GM21423 (cell line): ENCODE measurements around the gene ST6GAL1.
A peak's percentile ranks its signal among the peaks of the same experiment; 100 is the strongest.
"Not testable (repeated sequence)": the region's sequence is repeated elsewhere in the genome, so short reads cannot be mapped to it uniquely, and the experiment has no call there.

Experiments used
- ATAC-seq: cut with Tn5 transposase; IDR thresholded peaks from one replicate; pipeline ENCODE4 v1.9.1; 2021; ENCODE audit warnings: mild to moderate bottlenecking, moderate library complexity; ENCODE audit not compliant: unreplicated experiment

ST6GAL1 gene, protein sequence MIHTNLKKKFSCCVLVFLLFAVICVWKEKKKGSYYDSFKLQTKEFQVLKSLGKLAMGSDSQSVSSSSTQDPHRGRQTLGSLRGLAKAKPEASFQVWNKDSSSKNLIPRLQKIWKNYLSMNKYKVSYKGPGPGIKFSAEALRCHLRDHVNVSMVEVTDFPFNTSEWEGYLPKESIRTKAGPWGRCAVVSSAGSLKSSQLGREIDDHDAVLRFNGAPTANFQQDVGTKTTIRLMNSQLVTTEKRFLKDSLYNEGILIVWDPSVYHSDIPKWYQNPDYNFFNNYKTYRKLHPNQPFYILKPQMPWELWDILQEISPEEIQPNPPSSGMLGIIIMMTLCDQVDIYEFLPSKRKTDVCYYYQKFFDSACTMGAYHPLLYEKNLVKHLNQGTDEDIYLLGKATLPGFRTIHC

GRCh38 chr3:186930143-186930640 is at the start of gene ST6GAL1:
Gene ST6GAL1, plus strand, starts transcription at chr3:186930526. Its CDS starts 112,178 bp downstream, at chr3:187042704.
- ATAC-seq = peak; percentile 60

DNA sequence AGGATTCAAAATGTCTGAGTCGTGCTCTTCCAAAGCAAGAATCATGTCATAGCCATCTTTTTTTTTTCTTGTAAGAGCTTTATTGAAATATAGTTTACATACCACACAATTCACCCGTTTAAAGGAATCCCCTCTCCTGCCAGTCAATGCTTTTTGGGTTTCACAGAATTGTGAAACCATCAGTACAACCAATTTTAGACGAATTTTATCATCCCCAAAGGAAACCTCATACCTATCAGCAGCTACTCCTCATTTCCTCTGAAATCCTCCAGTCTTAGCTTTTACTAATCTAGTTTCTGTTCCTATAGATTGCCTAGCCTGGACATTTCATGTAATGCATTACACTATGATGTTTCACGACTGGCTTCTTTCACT is 48.2 kb upstream of the ST6GAL1 start:
- no peak for ATAC-seq

DNA sequence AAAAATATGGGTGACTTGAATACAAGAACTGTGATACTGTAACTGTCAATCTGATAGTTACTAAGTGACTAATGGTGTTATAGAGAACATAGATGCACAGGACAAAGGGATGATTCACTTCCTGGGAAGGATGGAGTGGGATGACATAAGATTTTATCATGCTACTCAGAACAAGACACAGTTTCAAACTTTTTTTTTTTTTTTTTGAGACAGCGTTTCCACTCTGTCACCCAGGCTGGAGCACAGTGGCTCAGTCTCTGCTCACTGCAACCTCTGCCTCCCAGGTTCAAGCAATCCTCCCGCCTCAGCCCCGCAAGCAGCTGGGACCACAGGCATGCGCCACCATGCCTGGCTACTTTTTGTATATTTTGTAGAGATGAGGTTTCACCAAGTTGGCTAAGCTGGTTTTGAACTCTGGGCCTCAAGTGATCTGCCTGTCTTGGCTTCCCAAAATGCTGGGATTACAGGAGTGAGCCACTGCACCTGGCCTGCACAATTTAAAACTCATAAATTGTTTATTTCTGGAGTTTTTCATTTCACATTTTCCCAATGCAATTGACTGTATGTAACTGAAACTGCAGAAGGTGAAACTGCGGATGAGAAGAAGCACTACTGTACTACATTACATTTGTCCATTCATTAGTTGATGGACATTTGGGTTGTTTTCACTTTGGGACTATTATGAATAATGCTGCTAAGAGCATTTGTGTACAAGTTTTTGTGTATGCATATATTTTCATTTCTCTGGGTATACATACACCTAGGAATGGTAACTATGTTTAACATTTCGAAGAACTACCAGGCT is 47.2 kb upstream of the ST6GAL1 start:
- ATAC-seq = no peak

DNA sequence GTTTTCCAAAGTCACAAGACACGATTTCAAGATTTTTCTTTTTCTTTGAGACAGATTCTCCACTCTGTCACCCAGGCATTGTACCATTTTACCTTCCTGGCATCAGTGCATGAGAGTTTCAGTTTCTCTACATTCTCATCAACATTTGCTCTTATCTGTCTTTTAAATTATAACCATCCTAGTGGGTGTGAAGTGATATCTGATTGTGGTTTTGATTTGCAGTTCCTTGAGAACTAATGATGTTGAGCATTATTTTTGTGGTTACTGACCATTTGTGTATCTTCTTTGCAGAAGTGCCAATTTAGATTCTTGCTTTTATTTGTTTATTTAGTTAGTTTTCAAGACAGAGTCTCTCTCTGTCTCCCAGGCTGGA is 46.7 kb upstream of the ST6GAL1 start:
- no peak for ATAC-seq

DNA sequence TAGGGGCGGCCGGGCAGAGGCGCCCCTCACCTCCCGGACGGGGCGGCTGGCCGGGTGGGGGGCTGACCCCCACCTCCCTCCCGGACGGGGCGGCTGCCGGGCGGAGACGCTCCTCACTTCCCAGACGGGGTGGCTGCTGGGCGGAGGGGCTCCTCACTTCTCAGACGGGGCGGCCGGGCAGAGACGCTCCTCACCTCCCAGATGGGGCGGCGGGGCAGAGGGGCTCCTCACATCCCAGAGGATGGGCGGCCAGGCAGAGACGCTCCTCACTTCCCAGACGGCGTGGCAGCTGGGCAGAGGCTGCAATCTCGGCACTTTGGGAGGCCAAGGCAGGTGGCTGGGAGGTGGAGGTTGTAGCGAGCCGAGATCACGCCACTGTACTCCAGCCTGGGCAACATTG is 45.5 kb upstream of the ST6GAL1 start:
- not testable (repeated sequence) for ATAC-seq

GRCh38 chr3:186886202-186886981 is 43.9 kb upstream of the ST6GAL1 start:
- ATAC-seq = no peak

- ATAC-seq = not testable (repeated sequence)
Measured at GRCh38 chr3:186887507-186887938, 42.8 kb upstream of the ST6GAL1 start.

DNA sequence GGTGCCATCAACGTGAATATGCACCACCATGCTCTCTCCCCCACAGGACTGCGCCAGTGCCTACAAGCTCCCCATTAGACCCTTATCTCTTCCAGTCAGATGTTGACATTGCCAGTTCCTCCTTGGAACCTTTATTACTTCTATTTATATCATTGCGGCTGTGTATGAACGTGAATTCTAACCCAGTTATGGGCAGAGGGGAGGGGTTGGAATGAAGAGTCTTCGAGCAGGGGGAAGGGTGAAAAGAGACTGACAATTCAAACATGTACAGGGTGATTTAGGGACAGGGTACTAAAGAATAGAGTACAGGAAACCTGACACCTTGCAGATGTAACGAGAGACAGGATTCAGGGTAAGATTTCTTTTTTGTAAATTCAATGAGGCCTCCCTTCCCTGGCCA is 41.8 kb upstream of the ST6GAL1 start:
- ATAC-seq = no peak

DNA sequence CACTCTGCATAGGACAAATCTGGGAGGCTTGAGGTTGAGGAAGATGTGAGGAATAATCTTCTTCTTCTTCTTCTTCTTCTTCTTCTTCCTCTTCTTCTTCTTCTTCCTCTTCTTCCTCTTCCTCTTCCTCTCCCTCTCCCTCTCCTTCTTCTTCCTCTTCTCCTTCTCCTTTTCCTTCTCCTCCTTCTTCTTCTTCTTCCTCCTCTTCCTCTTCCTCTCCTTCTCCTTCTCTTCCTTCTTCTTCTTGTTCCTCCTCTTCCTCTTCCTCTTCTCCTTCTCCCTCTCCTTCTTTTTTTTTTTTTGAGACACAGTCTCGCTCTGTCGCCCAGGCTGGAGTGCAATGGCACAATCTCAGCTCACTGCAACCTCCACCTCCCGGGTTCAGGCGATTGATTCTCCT is 40.6 kb upstream of the ST6GAL1 start:
- ATAC-seq = not testable (repeated sequence)

GRCh38 chr3:186890911-186891310 is 39.4 kb upstream of the ST6GAL1 start:
- no peak for ATAC-seq

GRCh38 chr3:186893071-186893470 is 37.3 kb upstream of the ST6GAL1 start:
- not testable (repeated sequence) for ATAC-seq

GRCh38 chr3:186895406-186895805 is 34.9 kb upstream of the ST6GAL1 start:
- no peak for ATAC-seq

- no peak for ATAC-seq
Measured at GRCh38 chr3:186896006-186896405, 34.3 kb upstream of the ST6GAL1 start.

DNA sequence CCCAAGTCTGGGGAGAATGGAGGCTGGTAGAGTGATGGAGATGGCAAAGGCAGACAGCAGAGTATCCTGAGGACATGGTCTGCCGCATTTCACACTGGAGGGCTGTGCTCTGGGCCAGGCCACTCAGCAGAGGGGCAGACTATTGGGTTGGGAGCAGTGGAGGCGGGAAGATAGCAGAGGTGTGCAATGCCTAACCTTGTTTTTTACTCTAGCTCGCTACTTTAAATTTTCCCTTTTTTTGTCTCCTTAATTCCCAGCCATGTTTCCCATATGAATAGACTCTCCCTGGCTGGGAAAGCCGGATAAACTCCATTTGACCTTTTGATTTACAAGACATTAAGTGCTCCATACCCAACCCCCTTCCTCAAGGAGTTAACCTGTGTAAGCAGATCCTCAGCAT is 33.5 kb upstream of the ST6GAL1 start:
- ATAC-seq = no peak

DNA sequence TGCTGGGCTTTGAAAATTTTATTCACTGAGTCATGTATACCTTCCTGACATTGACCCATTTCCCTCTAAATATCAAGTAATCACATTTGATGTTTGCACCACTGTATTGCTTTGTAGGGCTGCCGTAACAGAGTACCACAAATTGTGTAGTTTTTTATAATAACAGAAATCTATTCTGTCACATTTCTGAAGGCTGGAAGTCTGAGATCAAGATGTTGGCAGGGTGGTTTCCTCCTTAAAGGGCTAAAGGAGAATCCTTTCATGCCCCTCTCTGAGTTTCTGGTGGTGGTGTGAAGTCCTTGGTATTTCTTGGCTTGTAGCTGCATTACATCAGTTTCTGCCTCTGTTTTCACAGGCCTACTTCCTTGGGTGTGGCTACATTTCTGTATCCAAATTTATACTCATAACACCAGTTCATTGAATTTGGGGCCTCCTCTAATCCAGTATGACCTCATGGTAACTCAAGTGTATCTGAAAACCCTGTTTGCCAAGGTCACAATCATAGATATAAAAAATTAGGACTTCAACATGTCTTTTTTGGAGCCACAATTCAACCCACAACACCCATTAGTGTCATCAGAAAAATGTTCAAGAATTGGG is 29.1 kb upstream of the ST6GAL1 start:
- no peak for ATAC-seq

GRCh38 chr3:186902154-186902553 is 28.2 kb upstream of the ST6GAL1 start:
- ATAC-seq = no peak

DNA sequence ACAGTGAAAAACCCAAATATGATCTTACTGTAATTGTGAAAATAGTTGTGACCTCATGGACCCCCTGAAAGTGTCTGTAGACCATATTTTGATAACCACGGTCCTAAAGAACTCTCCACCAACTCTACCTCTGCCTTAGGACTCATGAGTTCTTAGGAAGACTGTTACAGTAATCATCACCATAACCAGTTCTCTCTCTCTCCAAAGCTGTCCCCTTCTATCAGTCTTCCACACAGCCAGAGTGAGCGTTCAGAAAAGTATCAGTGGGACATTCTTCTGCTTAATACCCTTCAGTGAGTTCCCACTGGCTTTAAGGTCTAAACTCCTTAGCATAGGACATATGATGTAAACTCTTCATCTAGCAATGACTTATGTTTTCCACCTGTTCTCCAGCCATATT is 27.6 kb upstream of the ST6GAL1 start:
- no peak for ATAC-seq

- ATAC-seq = not testable (repeated sequence)
Measured at GRCh38 chr3:186903676-186904075, 26.6 kb upstream of the ST6GAL1 start.

- not testable (repeated sequence) for ATAC-seq
Measured at GRCh38 chr3:186907075-186907474, 23.3 kb upstream of the ST6GAL1 start.

GRCh38 chr3:186909078-186909853 is 21.1 kb upstream of the ST6GAL1 start:
- no peak for ATAC-seq
